ENCODE data around the gene FN1. TPM values are rescaled to one million over a fixed set of nuclear protein-coding genes. Genes with fewer than 3 reads are reported as not detected.
"Not testable (repeated sequence)": the region's sequence is repeated elsewhere in the genome, so short reads cannot be mapped to it uniquely, and the experiment has no call there.

FN1 gene
- total and polyA plus RNA-seq, 9 donors: 96.3 to 979 (median 287) TPM

GRCh38 chr2:215314896-215315295 lies 121.0 kb downstream of the FN1 start:
- Histone ChIP-seq H3K27me3 (no peaks in the 10 kb centered on the region), H3K9me3 (no peaks in the 10 kb centered on the region), H3K27ac (no peak overlapping the region), H3K4me1 (ENCODE audit: insufficient read depth) (peaks cover 5% of the 10 kb centered on the region), H3K36me3 (no peaks in the 10 kb centered on the region), H3K4me3 (no peak overlapping the region)
- intact Hi-C loops (cut with DNase I): no loop called here
- DNase-seq: no peak
- TF ChIP-seq POLR2A (IDR thresholded peaks at IDR 0.05) (no peak), EP300 (IDR thresholded peaks at IDR 0.05) (no peak), CTCF (IDR thresholded peaks at IDR 0.05) (no peak)
- 71 to 82% (median 78%) methylated on average over 1 of the region's 1 CpG for WGBS, 3 donors

DNA sequence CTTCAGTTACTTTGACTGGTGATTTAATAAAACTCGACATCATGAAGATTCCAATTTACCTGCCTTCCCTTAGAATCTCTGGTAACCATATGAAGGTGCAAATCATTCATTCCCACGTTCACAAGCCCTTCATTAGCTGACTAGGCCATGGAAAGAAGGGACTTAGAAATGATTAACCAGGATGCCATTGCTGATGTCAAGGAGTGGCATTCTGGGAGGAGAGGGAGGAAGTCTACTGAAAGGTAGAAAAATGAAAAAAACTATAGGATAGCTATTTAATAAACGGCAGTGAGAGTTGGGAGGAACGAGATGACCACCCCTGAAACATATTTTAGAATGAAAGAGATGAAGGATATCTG lies 122.6 kb downstream of the FN1 start:
- intact Hi-C loops (cut with DNase I): no loop called here
- TF ChIP-seq POLR2A (IDR thresholded peaks at IDR 0.05): no peak
- TF ChIP-seq EP300 (IDR thresholded peaks at IDR 0.05): no peak
- TF ChIP-seq CTCF (IDR thresholded peaks at IDR 0.05): no peak
- Histone ChIP-seq H3K36me3 (no peaks in the 10 kb centered on the region), H3K9me3 (no peaks in the 10 kb centered on the region), H3K4me1 (ENCODE audit: insufficient read depth) (peaks cover 5% of the 10 kb centered on the region), H3K27me3 (no peaks in the 10 kb centered on the region), H3K4me3 (no peak overlapping the region), H3K27ac (no peak overlapping the region)
- 73 to 83% (median 83%) methylated on average over 4 of the region's 4 CpGs for WGBS, 3 donors
- no peak for DNase-seq

- Histone ChIP-seq H3K4me1 (ENCODE audit: insufficient read depth) (peaks cover 5% of the 10 kb centered on the region), H3K36me3 (no peaks in the 10 kb centered on the region), H3K9me3 (no peaks in the 10 kb centered on the region), H3K27ac (peak within 1 kb of the TSS; percentile 69 to 72), H3K27me3 (no peaks in the 10 kb centered on the region), H3K4me3 (peak within 1 kb of the TSS; percentile 44)
- peak; percentile 86 to 91 (median 89) for DNase-seq
- peak in 1 of 3 donors; percentile 43 for TF ChIP-seq CTCF (IDR thresholded peaks at IDR 0.05)
- TF ChIP-seq EP300 (IDR thresholded peaks at IDR 0.05): no peak
- TF ChIP-seq POLR2A (IDR thresholded peaks at IDR 0.05): no peak
- WGBS, 3 donors: 0 to 1% (median 1%) methylated on average over 54 to 64 of the region's 64 CpGs
- intact Hi-C loops (cut with DNase I): no loop called here
These were observed 124.1 kb downstream of the FN1 start, which contains the start of gene ATIC for GRCh38 chr2:215311625-215312396. Gene ATIC (plus strand): TSS chr2:215312059. CDS start chr2:215312143, 84 bp downstream.

DNA sequence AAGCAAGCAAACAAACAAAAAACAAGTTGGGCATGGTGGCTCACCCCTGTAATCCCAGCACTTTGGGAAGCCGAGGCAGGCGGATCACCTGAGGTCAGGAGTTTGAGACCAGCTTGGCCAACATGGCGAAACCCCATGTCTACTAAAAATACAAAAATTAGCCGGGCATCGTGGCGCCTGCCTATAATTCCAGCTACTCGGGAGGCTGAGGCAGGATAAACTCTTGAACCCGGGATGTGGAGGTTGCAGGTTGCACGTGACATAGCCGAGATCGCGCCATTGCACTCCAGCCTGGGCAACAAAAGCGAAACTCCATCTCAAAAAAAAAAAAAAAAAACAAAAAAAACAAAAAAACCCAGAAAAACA lies 124.6 kb downstream of the FN1 start:
- peak overlapping the region; percentile 44 for H3K4me3 ChIP-seq
- H3K27me3 ChIP-seq; H3K36me3 ChIP-seq; H3K9me3 ChIP-seq; H3K27ac ChIP-seq; intact Hi-C loops (cut with DNase I); H3K4me1 ChIP-seq (ENCODE audit: insufficient read depth): not testable (repeated sequence)
- 26 to 41% (median 33%) methylated on average over 13 of the region's 13 CpGs for WGBS, 3 donors
- peak in 1 of 5 donors; percentile 30 for DNase-seq

Other genes with a start within 250 kb of the FN1 start
- gene ATIC, start 124.0 kb downstream of the FN1 start, total RNA-seq: 10 to 100 TPM; 20.8 to 74.5 (median 63.7) TPM
- 100 to 1,000 TPM in 1 of 2 donors, 10 to 100 TPM in 1; 60.9 to 126 TPM for gene ATIC, start 124.0 kb downstream of the FN1 start, polyA plus RNA-seq